HepG2 (cell line): ENCODE data around the gene ACSF3. TPM values are rescaled to one million over a fixed set of nuclear protein-coding genes. Genes with fewer than 3 reads are reported as not detected.

ENCODE experiments used
- ATAC-seq: fragments of 200-7000 bp; cut with Tn5 transposase; 3 replicates; pipeline ENCODE4 v1.9.1; 2020; ENCODE audit warnings: mild to moderate bottlenecking, moderate library complexity
- BruUV-seq: library from RNA; stranded (reverse); fragments of 400-500 nt; replicated peaks from 2 replicates; lab custom pipeline; 2021; lab: Mats Ljungman, UMichigan
- CTCF ChIA-PET: fragments of 300-600 bp; formaldehyde crosslinking; extraction: SDS; loops from one replicate; lab custom pipeline; 2021; ENCODE audit warnings: low total read pairs, inconsistent platforms, low intra/inter-chr PET ratio; lab: Yijun Ruan, JAX
- POLR2A ChIA-PET: fragments of 350-600 bp; sonication (Branson Sonifier 250); formaldehyde crosslinking; loops from one replicate; lab custom pipeline; 2020; ENCODE audit warnings: antibody characterized with exemption, inconsistent platforms; lab: Yijun Ruan, JAX
- DNase-seq: peaks from one replicate; pipeline ENCODE4 v3.0.0-alpha.2; 2015; ENCODE audit warnings: low spot score
- FAIRE-seq: peaks from 3 replicates; lab custom pipeline; 2011; peaks lifted over from hg19 to GRCh38; lab: Jason Lieb, UNC
- H2AFZ ChIP-seq: one replicate; pipeline ENCODE4 v1.6.1; 2011; ENCODE audit warnings: low read length, inconsistent platforms
- H3K27ac ChIP-seq: fragments of 300-600 bp; 3 replicates; pipeline ENCODE4 v1.8.0; 2011; ENCODE audit warnings: mixed run types, mild to moderate bottlenecking, mixed read lengths, low read length, inconsistent platforms; ENCODE audit not compliant: insufficient read depth; ENCODE audit errors: extremely low read length
- H3K27me3 ChIP-seq, 2 experiments: fragments of 200-600 bp in 1 of 2; 2 replicates in 1 of 2; 3 replicates in 1 of 2; pipeline versions ENCODE4 v1.6.0 to v1.8.0; 2011; ENCODE audit warnings: low read length in 2 of 2, mild to moderate bottlenecking in 2 of 2, moderate library complexity in 2 of 2, inconsistent platforms in 1 of 2; ENCODE audit not compliant: insufficient read depth in 2 of 2, control insufficient read depth in 1 of 2
- H3K36me3 ChIP-seq, 2 experiments: fragments of 200-600 bp in 1 of 2; replicated peaks in 1 of 2; 2 replicates in 1 of 2; 3 replicates in 1 of 2; pipeline versions ENCODE4 v1.5.1 to v1.8.0; 2011; ENCODE audit warnings: low read length in 2 of 2, inconsistent platforms in 1 of 2; ENCODE audit not compliant: insufficient read depth in 2 of 2, control insufficient read depth in 1 of 2
- H3K4me1 ChIP-seq: 2 replicates; pipeline ENCODE4 v1.5.1; 2012; ENCODE audit warnings: low read length, inconsistent platforms; ENCODE audit not compliant: insufficient read depth
- H3K4me2 ChIP-seq: 2 replicates; pipeline ENCODE4 v1.6.0; 2011; ENCODE audit warnings: low read depth, low read length, inconsistent platforms
- H3K4me3 ChIP-seq, 3 experiments: fragments of 200-600 bp in 1 of 3; sonication (generic), shearing (Covaris generic) in 1 of 3; replicated peaks in 1 of 3; 2 replicates each; pipeline ENCODE4 v1.5.1; 2011 to 2016; ENCODE audit warnings: low read length in 3 of 3, inconsistent platforms in 2 of 3, low read depth in 2 of 3, mild to moderate bottlenecking in 2 of 3, control low read depth in 1 of 3, mixed read lengths in 1 of 3; ENCODE audit not compliant: insufficient read depth in 1 of 3
- H3K79me2 ChIP-seq: one replicate; pipeline ENCODE4 v1.6.1; 2011; ENCODE audit warnings: low read length, inconsistent platforms; ENCODE audit not compliant: insufficient read depth
- H3K9ac ChIP-seq: 2 replicates; pipeline ENCODE4 v1.6.0; 2011; ENCODE audit warnings: mild to moderate bottlenecking, low read depth, low read length, inconsistent platforms; ENCODE audit not compliant: insufficient read depth
- H3K9me3 ChIP-seq: 2 replicates; pipeline ENCODE4 v1.5.1; 2012; ENCODE audit warnings: mild to moderate bottlenecking, low read length
- H4K20me1 ChIP-seq: 2 replicates; pipeline ENCODE4 v1.6.0; 2011; ENCODE audit warnings: inconsistent platforms, mild to moderate bottlenecking, low read length, moderate library complexity; ENCODE audit not compliant: insufficient read depth
- AGO2 ChIP-seq: fragments of 200-400 bp; formaldehyde crosslinking; optimal IDR thresholded peaks from 2 replicates; pipeline ENCODE3; 2017; ENCODE audit warnings: mild to moderate bottlenecking, low read depth, low read length, moderate library complexity
- CREB1 ChIP-seq, 2 experiments: fragments of 450-650 bp in 1 of 2; IDR thresholded peaks; 2 replicates each; pipeline ENCODE4 v1.6.1; 2016 to 2017; ENCODE audit warnings: control low read depth in 1 of 2, mild to moderate bottlenecking in 1 of 2, missing compliant biosample characterization in 1 of 2, missing genetic modification characterization in 1 of 2
- GLI4 ChIP-seq: sonication (generic); formaldehyde crosslinking; IDR thresholded peaks from 2 replicates; pipeline ENCODE4 v1.5.1; 2020; ENCODE audit warnings: missing genetic modification reagents, mild to moderate bottlenecking, moderate library complexity, borderline replicate concordance
- HNRNPL ChIP-seq: fragments of 200-400 bp; formaldehyde crosslinking; IDR thresholded peaks from 2 replicates; pipeline ENCODE4 v1.6.1; 2017; ENCODE audit warnings: mild to moderate bottlenecking, low read depth, low read length
- KLF6 ChIP-seq: IDR thresholded peaks from 2 replicates; pipeline ENCODE4 v1.8.0; 2016; ENCODE audit warnings: missing biosample characterization, missing genetic modification reagents
- MAFK ChIP-seq, 2 experiments: IDR thresholded peaks in 1 of 2; conservative IDR thresholded peaks in 1 of 2; 2 replicates each; pipeline ENCODE4 v1.6.1; 2011; ENCODE audit warnings: improper control_type of control experiment in 2 of 2, low read length in 2 of 2
- MED13 ChIP-seq: sonication (generic); formaldehyde crosslinking; IDR thresholded peaks from 2 replicates; pipeline ENCODE4 v1.5.0; 2020; ENCODE audit warnings: missing genetic modification reagents
- PHB2 ChIP-seq: fragments of 450-650 bp; IDR thresholded peaks from 2 replicates; pipeline ENCODE4 v1.6.1; 2018; ENCODE audit not compliant: partially characterized antibody
- PHF8 ChIP-seq: sonication (generic); formaldehyde crosslinking; IDR thresholded peaks from 2 replicates; pipeline ENCODE4 v1.5.0; 2020; ENCODE audit warnings: missing genetic modification reagents
- POLR2A ChIP-seq, 2 experiments: IDR thresholded peaks; 2 replicates each; pipeline ENCODE4 v1.6.1; 2011; ENCODE audit warnings: low read depth in 2 of 2, low read length in 2 of 2, mild to moderate bottlenecking in 1 of 2, moderate library complexity in 1 of 2; ENCODE audit not compliant: insufficient read depth in 1 of 2
- THYN1 ChIP-seq: sonication (generic); formaldehyde crosslinking; IDR thresholded peaks from 2 replicates; pipeline ENCODE4 v1.8.1; 2023; ENCODE audit warnings: low read depth, mild to moderate bottlenecking, moderate library complexity, missing genetic modification reagents, borderline replicate concordance
- ZBTB21 ChIP-seq: sonication (generic); formaldehyde crosslinking; IDR thresholded peaks from 2 replicates; pipeline ENCODE4 v1.4.0; 2020; ENCODE audit warnings: missing genetic modification reagents
- ZNF567 ChIP-seq: sonication (generic); formaldehyde crosslinking; IDR thresholded peaks from 2 replicates; pipeline ENCODE4 v1.8.1; 2023; ENCODE audit warnings: mild to moderate bottlenecking, missing genetic modification reagents, borderline replicate concordance
- ZNF569 ChIP-seq: sonication (generic); formaldehyde crosslinking; IDR thresholded peaks from 2 replicates; pipeline ENCODE4 v1.5.0; 2020; ENCODE audit warnings: mild to moderate bottlenecking, missing genetic modification reagents, moderate library complexity, borderline replicate concordance
- ZNF576 ChIP-seq: sonication (generic); formaldehyde crosslinking; IDR thresholded peaks from 2 replicates; pipeline ENCODE4 v1.4.0; 2020; ENCODE audit warnings: mild to moderate bottlenecking, missing genetic modification reagents
- ZNF644 ChIP-seq: IDR thresholded peaks from 2 replicates; pipeline ENCODE4 v1.6.1; 2016; ENCODE audit warnings: low read depth
- ZNF766 ChIP-seq: sonication (generic); formaldehyde crosslinking; IDR thresholded peaks from 2 replicates; pipeline ENCODE4 v1.5.0; 2020; ENCODE audit warnings: missing genetic modification reagents, borderline replicate concordance
- ZNF768 ChIP-seq: sonication (generic); formaldehyde crosslinking; IDR thresholded peaks from 2 replicates; pipeline ENCODE4 v1.4.0; 2020; ENCODE audit warnings: missing genetic modification reagents
- ZNF792 ChIP-seq: IDR thresholded peaks from 2 replicates; pipeline ENCODE4 v1.6.1; 2016
- ZSCAN25 ChIP-seq: sonication (generic); formaldehyde crosslinking; IDR thresholded peaks from 2 replicates; pipeline ENCODE4 v1.8.0; 2022; ENCODE audit warnings: mild to moderate bottlenecking, missing genetic modification reagents
- WGBS: methylation state at CpG from one replicate; pipeline ENCODE4 v1.1.6; 2017; ENCODE audit warnings: low lambda C conversion rate; 5-methylcytosine and 5-hydroxymethylcytosine counted together
- in situ Hi-C: cut with HindIII; loops from 2 replicates; pipeline ENCODE4 v1.10.0; 2017; ENCODE audit warnings: low pct_unique_long_range_greater_than_20kb; ENCODE audit not compliant: extremely low pct_ligation_motif_present
- intact Hi-C: fragments of 100-400 bp; cut with micrococcal nuclease; formaldehyde crosslinking; loops from one replicate; pipeline ENCODE4 v1.10.0; 2022; ENCODE audit not compliant: unreplicated experiment
- polyA plus RNA-seq, 8 experiments: library from polyadenylated mRNA; depleted of rRNA in 3 of 8; stranded (reverse) in 7 of 8; unstranded in 1 of 8; fragments of >200 nt; fragmentation: Illumina TruSeq in 4 of 8; extraction: Trizol in 4 of 8; gene quantifications; 2 replicates each; pipeline versions ENCODE4 v1.2.1 to v1.2.3, GENCODE V29; 2011 to 2016; ENCODE audit warnings: low read depth in 4 of 8, missing spikeins in 1 of 8, mixed read lengths in 1 of 8; ENCODE audit not compliant: insufficient read depth in 1 of 8
- total RNA-seq, 5 experiments: library from RNA; depleted of rRNA; stranded (reverse); fragments of >200 nt; fragmentation: Illumina TruSeq; extraction: Trizol; gene quantifications; 2 replicates each; pipeline ENCODE4 v1.2.3, GENCODE V29; 2016; ENCODE audit warnings: low read depth in 1 of 5
- TF ChIP-seq, protein P1 (sequence below): sonication (generic); formaldehyde crosslinking; IDR thresholded peaks from 2 replicates; pipeline ENCODE4 v1.5.0; 2020; ENCODE audit warnings: missing genetic modification reagents

ACSF3 gene
- total and polyA plus RNA-seq, 2 of the 13 experiments (the other 11 are each of a cell fraction or from before 2014, with no cell fraction given) = 14.9 to 30.6 TPM

- 0 out of 4 replicates have a peak, but pooled peaks of 1 of the 2 experiments have one; percentile 5 for TF ChIP-seq MAFK (conservative IDR thresholded peaks at IDR 0.05 in 1 of 2, IDR thresholded peaks at IDR 0.05 in 1 of 2; ENCODE audit: low read length in 2 of 2)
- TF ChIP-seq POLR2A (IDR thresholded peaks at IDR 0.05; ENCODE audit: insufficient read depth in 1 of 2, low read depth in 2 of 2, low read length in 2 of 2) = peak in 1 of 2 experiments; percentile 35; a peak in 1 of 4 replicates
- peak; percentile 9 for TF ChIP-seq AGO2
- 0 out of 2 replicates have a peak, but pooled peaks have one; percentile 64 for TF ChIP-seq ZNF567 (CRISPR knock-in tag)
Observed at GRCh38 chr16:89189358-89190025, 95.8 kb downstream of the ACSF3 start (continued).

DNA sequence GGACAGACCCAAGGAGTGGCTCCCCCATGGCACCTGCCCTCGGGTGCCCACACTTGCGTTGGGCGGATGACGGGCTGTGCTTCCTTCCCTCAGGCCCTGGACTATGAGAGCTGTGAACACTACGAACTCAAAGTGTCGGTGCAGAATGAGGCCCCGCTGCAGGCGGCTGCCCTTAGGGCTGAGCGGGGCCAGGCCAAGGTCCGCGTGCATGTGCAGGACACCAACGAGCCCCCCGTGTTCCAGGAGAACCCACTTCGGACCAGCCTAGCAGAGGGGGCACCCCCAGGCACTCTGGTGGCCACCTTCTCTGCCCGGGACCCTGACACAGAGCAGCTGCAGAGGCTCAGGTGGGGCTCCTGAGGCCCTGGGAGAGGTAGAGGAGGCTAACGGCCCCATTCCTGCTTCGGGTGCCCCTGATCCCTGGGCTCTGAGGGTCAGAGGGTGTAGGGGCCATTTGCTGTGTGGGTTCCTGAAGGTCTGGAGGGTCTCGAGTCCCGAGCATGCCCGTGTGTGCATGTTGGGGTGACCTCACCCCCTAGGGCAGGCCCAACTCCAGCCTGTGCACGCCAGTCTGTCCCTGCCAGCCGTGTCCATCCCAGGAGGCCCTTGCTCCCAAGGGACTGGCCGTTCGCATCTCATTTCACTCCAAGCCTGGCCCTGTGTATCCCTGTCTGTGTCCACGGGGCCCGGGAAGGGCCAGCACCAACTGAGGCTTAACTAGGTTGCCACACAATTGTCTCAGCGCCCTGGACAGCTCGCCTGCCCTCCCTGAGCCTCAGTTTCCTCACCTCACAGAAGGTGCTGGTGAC is 96.7 kb downstream of the ACSF3 start:
- BruUV-seq = no TSS peak
- Histone ChIP-seq H3K79me2 (peaks cover 6% of the 10 kb centered on the region), H3K27me3 (peaks cover 0 to 5% of the 10 kb centered on the region in 2 experiments; a peak in 1 of 5 replicates), H3K27ac (peak overlapping the region; percentile 99), H3K4me3 (peak overlapping the region; percentile 9 to 86 (median 75); a peak in 4 of 6 replicates), H2AFZ (no peak overlapping the region), H3K9me3 (no peaks in the 10 kb centered on the region), H3K4me2 (peak overlapping the region; percentile 94), H3K4me1 (peaks cover 32% of the 10 kb centered on the region), H3K36me3 (no peaks in the 10 kb centered on the region; a peak in 1 of 5 replicates), H4K20me1 (peaks cover 42% of the 10 kb centered on the region), H3K9ac (peak overlapping the region; percentile 82)
- ChIA-PET CTCF (no interaction called here), POLR2A (interaction anchor here (0.5 to 3.0 kb wide), 6 partner anchors 10 to 498 kb away, joined by 3 to 44 read pairs (median 6); partner anchors contain the start of genes CDH15, SLC22A31 and ZNF778)
- intact Hi-C loops (no loop called here), in situ Hi-C loops (no loop called here)
- peak; percentile 50 for FAIRE-seq
- peak; percentile 30 for ATAC-seq
- no peak for DNase-seq
- 23% methylated on average over 17 of the region's 28 CpGs for WGBS
- TF ChIP-seq CREB1 (IDR thresholded peaks at IDR 0.05) (no peak), CREB1 (CRISPR knock-in tag; IDR thresholded peaks at IDR 0.05) (no peak), ZNF569 (no peak), ZNF766 (CRISPR knock-in tag) (no peak), KLF6 (CRISPR knock-in tag) (no peak), ZBTB21 (CRISPR knock-in tag) (no peak), MED13 (CRISPR knock-in tag) (no peak), THYN1 (no peak), PHB2 (no peak), ZNF768 (CRISPR knock-in tag) (no peak), PHF8 (CRISPR knock-in tag) (peak; percentile 29; the same call in 1 of the 2 replicates), GLI4 (CRISPR knock-in tag) (no peak), ZNF644 (no peak), ZSCAN25 (CRISPR knock-in tag) (peak; percentile 15; the same call in 1 of the 2 replicates), ZNF576 (CRISPR knock-in tag) (no peak), ZNF792 (CRISPR knock-in tag) (no peak), HNRNPL (peak; percentile 69; the same call in 1 of the 2 replicates)
- TF ChIP-seq, protein P1, sequence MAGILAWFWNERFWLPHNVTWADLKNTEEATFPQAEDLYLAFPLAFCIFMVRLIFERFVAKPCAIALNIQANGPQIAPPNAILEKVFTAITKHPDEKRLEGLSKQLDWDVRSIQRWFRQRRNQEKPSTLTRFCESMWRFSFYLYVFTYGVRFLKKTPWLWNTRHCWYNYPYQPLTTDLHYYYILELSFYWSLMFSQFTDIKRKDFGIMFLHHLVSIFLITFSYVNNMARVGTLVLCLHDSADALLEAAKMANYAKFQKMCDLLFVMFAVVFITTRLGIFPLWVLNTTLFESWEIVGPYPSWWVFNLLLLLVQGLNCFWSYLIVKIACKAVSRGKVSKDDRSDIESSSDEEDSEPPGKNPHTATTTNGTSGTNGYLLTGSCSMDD = no peak
